K562 (cell line): ENCODE measurements around the gene TMEM234.
A peak's percentile ranks its signal among the peaks of the same experiment; 100 is the strongest.

ENCODE experiments used
- CTCF ChIP-seq, 3 experiments: IDR thresholded peaks in 2 of 3; conservative IDR thresholded peaks in 1 of 3; 2 replicates each; pipeline ENCODE4 v1.5.1; 2011 to 2012; ENCODE audit warnings: low read length in 3 of 3, mild to moderate bottlenecking in 3 of 3, control low read depth in 2 of 3, improper control_type of control experiment in 1 of 3, inconsistent platforms in 1 of 3, low read depth in 1 of 3, mixed read lengths in 1 of 3, moderate library complexity in 1 of 3; ENCODE audit not compliant: insufficient read depth in 2 of 3
- FOXK2 ChIP-seq, 2 experiments: fragments of 450-650 bp; IDR thresholded peaks in 1 of 2; conservative IDR thresholded peaks in 1 of 2; 2 replicates each; pipeline ENCODE4 v1.6.1; 2016; ENCODE audit warnings: low read depth in 2 of 2, mild to moderate bottlenecking in 1 of 2
- SMARCA5 ChIP-seq: fragments of 450-650 bp; IDR thresholded peaks from 2 replicates; pipeline ENCODE4 v1.6.1; 2016
- TF ChIP-seq, protein P1 (sequence below), 2 experiments: fragments of 200-800 bp in 1 of 2; sonication (Bioruptor generic) in 1 of 2; sonication (generic) in 1 of 2; formaldehyde crosslinking in 1 of 2; IDR thresholded peaks in 1 of 2; conservative IDR thresholded peaks in 1 of 2; 2 replicates each; pipeline versions ENCODE4 v1.5.0 to v1.6.1; 2016 to 2020; ENCODE audit warnings: missing compliant biosample characterization in 1 of 2, missing genetic modification characterization in 1 of 2, missing genetic modification reagents in 1 of 2
- TF ChIP-seq, protein P2 (sequence below): sonication (generic); formaldehyde crosslinking; IDR thresholded peaks from 2 replicates; pipeline ENCODE4 v1.5.0; 2020; ENCODE audit warnings: missing genetic modification reagents

DNA sequence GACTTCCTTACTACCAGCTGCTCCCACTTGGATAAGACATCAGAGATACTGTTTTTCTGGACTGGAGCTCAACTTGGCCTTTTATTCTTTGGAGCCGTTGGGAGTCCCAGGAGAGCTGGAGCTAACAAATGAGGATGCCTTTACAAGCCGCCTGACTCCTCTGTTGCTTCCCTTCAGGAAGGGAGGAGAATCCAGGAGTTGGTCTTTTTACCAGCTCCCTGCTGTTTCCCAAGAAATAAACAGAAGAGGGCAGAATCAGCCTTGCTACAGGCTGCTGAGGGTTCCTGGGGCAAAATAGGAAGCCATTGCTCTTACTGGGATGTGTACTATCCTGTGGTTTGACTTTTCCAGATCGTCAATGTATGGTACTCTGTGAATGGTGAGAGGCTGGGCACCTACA lies 1.5 kb upstream of the TMEM234 start:
- 0 out of 6 replicates have a peak, but pooled peaks of 1 of the 3 experiments have one; percentile 25 for TF ChIP-seq CTCF (IDR thresholded peaks at IDR 0.05 in 2 of 3, conservative IDR thresholded peaks at IDR 0.05 in 1 of 3; ENCODE audit: insufficient read depth in 2 of 3, low read depth in 1 of 3, low read length in 3 of 3)
- TF ChIP-seq, protein P1, sequence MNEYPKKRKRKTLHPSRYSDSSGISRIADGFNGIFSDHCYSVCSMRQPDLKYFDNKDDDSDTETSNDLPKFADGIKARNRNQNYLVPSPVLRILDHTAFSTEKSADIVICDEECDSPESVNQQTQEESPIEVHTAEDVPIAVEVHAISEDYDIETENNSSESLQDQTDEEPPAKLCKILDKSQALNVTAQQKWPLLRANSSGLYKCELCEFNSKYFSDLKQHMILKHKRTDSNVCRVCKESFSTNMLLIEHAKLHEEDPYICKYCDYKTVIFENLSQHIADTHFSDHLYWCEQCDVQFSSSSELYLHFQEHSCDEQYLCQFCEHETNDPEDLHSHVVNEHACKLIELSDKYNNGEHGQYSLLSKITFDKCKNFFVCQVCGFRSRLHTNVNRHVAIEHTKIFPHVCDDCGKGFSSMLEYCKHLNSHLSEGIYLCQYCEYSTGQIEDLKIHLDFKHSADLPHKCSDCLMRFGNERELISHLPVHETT (CRISPR knock-in tag; conservative IDR thresholded peaks at IDR 0.05 in 1 of 2, IDR thresholded peaks at IDR 0.05 in 1 of 2) = no peak
- no peak for TF ChIP-seq SMARCA5
- TF ChIP-seq, protein P2, sequence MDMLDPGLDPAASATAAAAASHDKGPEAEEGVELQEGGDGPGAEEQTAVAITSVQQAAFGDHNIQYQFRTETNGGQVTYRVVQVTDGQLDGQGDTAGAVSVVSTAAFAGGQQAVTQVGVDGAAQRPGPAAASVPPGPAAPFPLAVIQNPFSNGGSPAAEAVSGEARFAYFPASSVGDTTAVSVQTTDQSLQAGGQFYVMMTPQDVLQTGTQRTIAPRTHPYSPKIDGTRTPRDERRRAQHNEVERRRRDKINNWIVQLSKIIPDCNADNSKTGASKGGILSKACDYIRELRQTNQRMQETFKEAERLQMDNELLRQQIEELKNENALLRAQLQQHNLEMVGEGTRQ = no peak
- no peak for TF ChIP-seq FOXK2 (conservative IDR thresholded peaks at IDR 0.05 in 1 of 2, IDR thresholded peaks at IDR 0.05 in 1 of 2; ENCODE audit: low read depth in 2 of 2)
